ENCODE data around the gene SCTR.

DNA sequence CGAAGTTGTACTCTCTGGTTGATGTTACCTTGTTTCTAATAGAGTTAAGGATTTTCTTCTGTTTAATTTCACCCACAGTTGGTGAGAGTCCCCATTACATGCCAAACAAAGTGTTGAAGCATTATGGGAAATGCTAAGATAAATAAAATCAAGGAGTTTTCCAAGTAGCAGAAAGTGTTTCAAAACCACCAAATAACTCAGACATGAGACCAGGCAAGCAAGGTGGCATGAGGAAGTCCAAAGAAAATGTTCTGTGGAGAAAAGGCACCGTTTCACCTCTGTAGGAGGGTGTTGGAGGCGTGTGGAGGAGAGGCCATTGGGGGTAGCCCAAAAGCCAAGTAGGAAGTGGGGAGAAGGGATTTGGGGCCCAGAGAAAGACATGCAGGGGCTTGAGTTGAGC, 28.6 kb upstream of the SCTR start:
- no peak for TF ChIP-seq SPI1 (IDR thresholded peaks at IDR 0.05; ENCODE audit: borderline replicate concordance, low read depth)
- TF ChIP-seq, protein P1, sequence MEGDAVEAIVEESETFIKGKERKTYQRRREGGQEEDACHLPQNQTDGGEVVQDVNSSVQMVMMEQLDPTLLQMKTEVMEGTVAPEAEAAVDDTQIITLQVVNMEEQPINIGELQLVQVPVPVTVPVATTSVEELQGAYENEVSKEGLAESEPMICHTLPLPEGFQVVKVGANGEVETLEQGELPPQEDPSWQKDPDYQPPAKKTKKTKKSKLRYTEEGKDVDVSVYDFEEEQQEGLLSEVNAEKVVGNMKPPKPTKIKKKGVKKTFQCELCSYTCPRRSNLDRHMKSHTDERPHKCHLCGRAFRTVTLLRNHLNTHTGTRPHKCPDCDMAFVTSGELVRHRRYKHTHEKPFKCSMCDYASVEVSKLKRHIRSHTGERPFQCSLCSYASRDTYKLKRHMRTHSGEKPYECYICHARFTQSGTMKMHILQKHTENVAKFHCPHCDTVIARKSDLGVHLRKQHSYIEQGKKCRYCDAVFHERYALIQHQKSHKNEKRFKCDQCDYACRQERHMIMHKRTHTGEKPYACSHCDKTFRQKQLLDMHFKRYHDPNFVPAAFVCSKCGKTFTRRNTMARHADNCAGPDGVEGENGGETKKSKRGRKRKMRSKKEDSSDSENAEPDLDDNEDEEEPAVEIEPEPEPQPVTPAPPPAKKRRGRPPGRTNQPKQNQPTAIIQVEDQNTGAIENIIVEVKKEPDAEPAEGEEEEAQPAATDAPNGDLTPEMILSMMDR (IDR thresholded peaks at IDR 0.05; ENCODE audit: insufficient read depth, low read length), result no peak
- no peak for TF ChIP-seq POLR2AphosphoS5 (IDR thresholded peaks at IDR 0.05; ENCODE audit: low read depth)
